GM23248 (cell line): ENCODE results near the gene CYP4B1. TPM values are rescaled to one million over a fixed set of nuclear protein-coding genes. Genes with fewer than 3 reads are reported as not detected.

Experiments
- DNase-seq: peaks from one replicate; pipeline ENCODE4 v3.0.0-alpha.2; 2015
- H2AFZ ChIP-seq: fragments of 200-600 bp; sonication (generic); 2 replicates; pipeline ENCODE4 v1.6.1; 2016; ENCODE audit warnings: antibody characterized with exemption
- H3F3A ChIP-seq: fragments of 200-600 bp; sonication (generic); 2 replicates; pipeline ENCODE4 v1.6.1; 2016; ENCODE audit warnings: mild to moderate bottlenecking, antibody characterized with exemption, mixed run types; ENCODE audit not compliant: insufficient read depth
- H3K27ac ChIP-seq: fragments of 200-600 bp; sonication (generic); 2 replicates; pipeline ENCODE4 v1.5.1; 2016; ENCODE audit warnings: mild to moderate bottlenecking
- H3K27me3 ChIP-seq: fragments of 200-600 bp; sonication (generic); replicated peaks from 2 replicates; pipeline ENCODE4 v1.6.1; 2016; ENCODE audit warnings: mild to moderate bottlenecking; ENCODE audit not compliant: insufficient read depth
- H3K36me3 ChIP-seq: fragments of 200-600 bp; sonication (generic); 2 replicates; pipeline ENCODE4 v1.6.1; 2016; ENCODE audit warnings: low read depth, mild to moderate bottlenecking
- H3K4me1 ChIP-seq: fragments of 200-600 bp; sonication (generic); 2 replicates; pipeline ENCODE4 v1.6.1; 2016; ENCODE audit warnings: mild to moderate bottlenecking; ENCODE audit not compliant: insufficient read depth
- H3K4me2 ChIP-seq: fragments of 200-600 bp; sonication (generic); one replicate; pipeline ENCODE4 v1.6.1; 2016; ENCODE audit warnings: mild to moderate bottlenecking; ENCODE audit not compliant: unreplicated experiment
- H3K4me3 ChIP-seq: fragments of 200-600 bp; sonication (generic); 2 replicates; pipeline ENCODE4 v1.5.1; 2016; ENCODE audit warnings: mild to moderate bottlenecking
- H3K79me2 ChIP-seq: fragments of 200-600 bp; sonication (generic); 2 replicates; pipeline ENCODE4 v1.6.1; 2016; ENCODE audit warnings: mild to moderate bottlenecking; ENCODE audit not compliant: insufficient read depth
- H3K9ac ChIP-seq: fragments of 200-600 bp; sonication (generic); 2 replicates; pipeline ENCODE4 v1.6.1; 2016; ENCODE audit warnings: mild to moderate bottlenecking
- H3K9me2 ChIP-seq: fragments of 200-600 bp; sonication (generic); 2 replicates; pipeline ENCODE4 v1.6.1; 2016; ENCODE audit warnings: mixed run types, mild to moderate bottlenecking, moderate library complexity; ENCODE audit not compliant: insufficient read depth
- H3K9me3 ChIP-seq: fragments of 200-600 bp; sonication (generic); one replicate; pipeline ENCODE4 v1.6.1; 2017; ENCODE audit warnings: low read depth
- H4K20me1 ChIP-seq: fragments of 200-600 bp; sonication (generic); 2 replicates; pipeline ENCODE4 v1.6.0; 2016; ENCODE audit not compliant: insufficient read depth
- EZH2 ChIP-seq: fragments of 200-600 bp; sonication (generic); IDR thresholded peaks from 2 replicates; pipeline ENCODE4 v1.6.1; 2018; ENCODE audit warnings: antibody characterized with exemption, mild to moderate bottlenecking; ENCODE audit not compliant: insufficient read depth, poor library complexity, severe bottlenecking
- EZH2phosphoT487 ChIP-seq: fragments of 200-600 bp; sonication (generic); IDR thresholded peaks from 2 replicates; pipeline ENCODE4 v1.6.1; 2018; ENCODE audit warnings: antibody characterized with exemption, moderate library complexity, mild to moderate bottlenecking, low read depth; ENCODE audit not compliant: insufficient read depth
- WGBS, 2 experiments: methylation state at CpG; one replicate each; pipeline ENCODE4 v1.1.6; 2015 to 2017; ENCODE audit warnings: low lambda C conversion rate in 2 of 2, low coverage in 1 of 2; ENCODE audit errors: missing lambda C conversion rate in 2 of 2; 5-methylcytosine and 5-hydroxymethylcytosine counted together
- in situ Hi-C: fragments of 300-500 bp; cut with MboI; formaldehyde crosslinking; loops from 2 replicates; pipeline ENCODE4 v1.15.0; 2020
- polyA plus RNA-seq: library from polyadenylated mRNA; unstranded; fragments of >200 nt; fragmentation: Nextera tagmentation; extraction: Ambion mirVana; gene quantifications from 2 replicates; pipeline ENCODE4 v1.2.1, GENCODE V29; 2016
- total RNA-seq: library from RNA; depleted of rRNA; stranded (reverse); fragments of >200 nt; shearing (Covaris generic); gene quantifications from 2 replicates; pipeline ENCODE4 v1.2.3, GENCODE V29; 2014

CYP4B1 gene
- total and polyA plus RNA-seq, 2 experiments from 2014 or later = not detected

GRCh38 chr1:46802901-46803574, 4.2 kb downstream of the CYP4B1 start:
- H3K9ac ChIP-seq = no peak overlapping the region
- H3K9me3 ChIP-seq = no peaks in the 10 kb centered on the region
- no peaks in the 10 kb centered on the region for H3K27me3 ChIP-seq
- no peak overlapping the region for H3K4me3 ChIP-seq
- WGBS, 2 experiments = 13 to 14% methylated on average over 6 of the region's 6 CpGs
- in situ Hi-C loops = no loop called here
- no peaks in the 10 kb centered on the region for H4K20me1 ChIP-seq
- DNase-seq = no peak
- H3K36me3 ChIP-seq = no peaks in the 10 kb centered on the region
- no peaks in the 10 kb centered on the region for H3K4me1 ChIP-seq
- H3F3A ChIP-seq = no peaks in the 10 kb centered on the region
- H2AFZ ChIP-seq = no peak overlapping the region
- H3K9me2 ChIP-seq = no peaks in the 10 kb centered on the region
- H3K27ac ChIP-seq = no peak overlapping the region
- H3K79me2 ChIP-seq = no peaks in the 10 kb centered on the region
- no peak for TF ChIP-seq EZH2
- no peak for TF ChIP-seq EZH2phosphoT487
- H3K4me2 ChIP-seq = no peak overlapping the region

GRCh38 chr1:46804027-46804889, 5.4 kb downstream of the CYP4B1 start:
- Histone ChIP-seq H3K9me3 (no peaks in the 10 kb centered on the region), H3F3A (no peaks in the 10 kb centered on the region), H3K4me1 (no peaks in the 10 kb centered on the region), H3K27ac (no peak overlapping the region), H3K79me2 (no peaks in the 10 kb centered on the region), H3K4me2 (no peak overlapping the region), H4K20me1 (no peaks in the 10 kb centered on the region), H3K9me2 (no peaks in the 10 kb centered on the region), H3K9ac (no peak overlapping the region), H3K4me3 (no peak overlapping the region), H3K27me3 (no peaks in the 10 kb centered on the region), H2AFZ (no peak overlapping the region), H3K36me3 (no peaks in the 10 kb centered on the region)
- no peak for TF ChIP-seq EZH2
- no peak for TF ChIP-seq EZH2phosphoT487
- in situ Hi-C loops = no loop called here
- WGBS, 2 experiments = 5 to 15% methylated on average over 2 of the region's 2 CpGs
- DNase-seq = no peak

GRCh38 chr1:46804926-46805325, 6.1 kb downstream of the CYP4B1 start:
- DNase-seq = no peak
- no peaks in the 10 kb centered on the region for H3K79me2 ChIP-seq
- no peaks in the 10 kb centered on the region for H4K20me1 ChIP-seq
- no peaks in the 10 kb centered on the region for H3K36me3 ChIP-seq
- H3K9me3 ChIP-seq = no peaks in the 10 kb centered on the region
- in situ Hi-C loops = no loop called here
- no peak overlapping the region for H3K4me2 ChIP-seq
- H2AFZ ChIP-seq = no peak overlapping the region
- 10 to 16% methylated on average over 1 of the region's 1 CpG for WGBS, 2 experiments
- no peaks in the 10 kb centered on the region for H3F3A ChIP-seq
- no peaks in the 10 kb centered on the region for H3K9me2 ChIP-seq
- H3K4me1 ChIP-seq = no peaks in the 10 kb centered on the region
- H3K27ac ChIP-seq = no peak overlapping the region
- no peaks in the 10 kb centered on the region for H3K27me3 ChIP-seq
- no peak overlapping the region for H3K9ac ChIP-seq
- TF ChIP-seq EZH2 (no peak), EZH2phosphoT487 (no peak)
- no peak overlapping the region for H3K4me3 ChIP-seq

- H3K27ac ChIP-seq = no peak overlapping the region
- H3F3A ChIP-seq = no peaks in the 10 kb centered on the region
- in situ Hi-C loops = no loop called here
- H3K9ac ChIP-seq = no peak overlapping the region
- no peaks in the 10 kb centered on the region for H3K27me3 ChIP-seq
- H2AFZ ChIP-seq = no peak overlapping the region
- no peak for DNase-seq
- H3K9me2 ChIP-seq = no peaks in the 10 kb centered on the region
- H3K4me2 ChIP-seq = no peak overlapping the region
- H3K4me3 ChIP-seq = no peak overlapping the region
- no peak for TF ChIP-seq EZH2
- TF ChIP-seq EZH2phosphoT487 = no peak
- no peaks in the 10 kb centered on the region for H4K20me1 ChIP-seq
- no peaks in the 10 kb centered on the region for H3K36me3 ChIP-seq
- no peaks in the 10 kb centered on the region for H3K4me1 ChIP-seq
- H3K79me2 ChIP-seq = no peaks in the 10 kb centered on the region
- no peaks in the 10 kb centered on the region for H3K9me3 ChIP-seq
- 29 to 39% methylated on average over 1 of the region's 1 CpG for WGBS, 2 experiments
Observed at GRCh38 chr1:46805755-46806154, 6.9 kb downstream of the CYP4B1 start.
